Transverse colon (tissue), 3 donors: ENCODE results near the gene LTA4H.
A peak's percentile ranks its signal among the peaks of the same experiment; 100 is the strongest.

Experiments
- EP300 ChIP-seq: sonication (generic); formaldehyde crosslinking; IDR thresholded peaks from one replicate; pipeline ENCODE4 v1.6.1; 2017; ENCODE audit warnings: antibody characterized with exemption, low read depth
- POLR2A ChIP-seq: fragments of 450-650 bp; IDR thresholded peaks from one replicate; pipeline ENCODE4 v1.6.1; 2016; ENCODE audit warnings: antibody characterized with exemption, mild to moderate bottlenecking, moderate library complexity
- TF ChIP-seq, protein P1 (sequence below), 5 experiments: fragments of 200-600 bp in 3 of 5; fragments of 450-650 bp in 2 of 5; sonication (generic) in 3 of 5; IDR thresholded peaks; 1 replicate in 2 of 5; 2 replicates in 3 of 5; pipeline ENCODE4 v1.5.1; 2016 to 2017; ENCODE audit warnings: antibody characterized with exemption in 5 of 5, inconsistent platforms in 3 of 5, mild to moderate bottlenecking in 2 of 5, moderate library complexity in 1 of 5

DNA sequence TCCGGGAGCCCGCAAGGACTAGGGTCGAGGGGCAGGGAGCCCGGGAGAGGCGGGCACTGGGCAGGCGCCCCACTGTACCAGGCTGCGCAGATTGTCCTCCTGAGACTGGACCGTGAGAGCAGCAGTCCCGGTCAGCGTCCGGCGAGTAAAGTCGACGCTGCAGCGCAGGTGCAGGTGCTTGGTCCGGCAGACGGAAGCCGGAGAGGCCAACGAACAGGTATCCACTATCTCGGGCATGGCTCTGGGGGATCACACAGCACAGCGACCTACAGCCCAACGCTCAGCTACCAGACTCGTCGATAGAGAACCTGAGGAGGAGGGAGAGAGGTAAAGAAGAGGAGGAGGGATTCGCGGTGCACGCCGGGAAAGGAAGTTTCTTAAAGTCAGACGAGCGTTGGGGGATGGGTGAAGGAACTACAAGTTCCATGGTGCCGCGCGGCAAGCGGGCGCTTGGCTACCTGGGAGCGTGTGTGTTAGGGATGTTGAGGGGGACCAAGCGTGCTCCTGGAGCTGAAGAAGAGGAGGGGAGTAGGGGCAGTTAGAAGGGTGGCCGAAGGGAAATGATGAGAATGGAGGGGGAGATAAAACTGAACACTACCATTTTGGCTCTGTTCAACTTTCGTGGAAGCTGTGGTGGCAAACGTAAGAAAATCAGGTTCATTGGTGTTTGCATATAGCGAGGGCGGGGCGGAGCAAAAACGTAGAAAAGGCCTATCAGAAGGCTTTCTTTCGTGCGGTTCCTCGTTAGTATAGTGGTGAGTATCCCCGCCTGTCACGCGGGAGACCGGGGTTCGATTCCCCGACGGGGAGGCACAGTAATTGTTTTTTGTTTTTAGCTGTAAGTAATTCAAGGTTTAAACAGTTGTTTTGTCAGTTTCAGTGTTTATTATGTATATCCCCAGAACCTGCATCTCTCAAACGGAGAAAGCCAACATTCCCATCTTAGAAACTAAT is at the start of gene LTA4H:
- TF ChIP-seq, protein P1, sequence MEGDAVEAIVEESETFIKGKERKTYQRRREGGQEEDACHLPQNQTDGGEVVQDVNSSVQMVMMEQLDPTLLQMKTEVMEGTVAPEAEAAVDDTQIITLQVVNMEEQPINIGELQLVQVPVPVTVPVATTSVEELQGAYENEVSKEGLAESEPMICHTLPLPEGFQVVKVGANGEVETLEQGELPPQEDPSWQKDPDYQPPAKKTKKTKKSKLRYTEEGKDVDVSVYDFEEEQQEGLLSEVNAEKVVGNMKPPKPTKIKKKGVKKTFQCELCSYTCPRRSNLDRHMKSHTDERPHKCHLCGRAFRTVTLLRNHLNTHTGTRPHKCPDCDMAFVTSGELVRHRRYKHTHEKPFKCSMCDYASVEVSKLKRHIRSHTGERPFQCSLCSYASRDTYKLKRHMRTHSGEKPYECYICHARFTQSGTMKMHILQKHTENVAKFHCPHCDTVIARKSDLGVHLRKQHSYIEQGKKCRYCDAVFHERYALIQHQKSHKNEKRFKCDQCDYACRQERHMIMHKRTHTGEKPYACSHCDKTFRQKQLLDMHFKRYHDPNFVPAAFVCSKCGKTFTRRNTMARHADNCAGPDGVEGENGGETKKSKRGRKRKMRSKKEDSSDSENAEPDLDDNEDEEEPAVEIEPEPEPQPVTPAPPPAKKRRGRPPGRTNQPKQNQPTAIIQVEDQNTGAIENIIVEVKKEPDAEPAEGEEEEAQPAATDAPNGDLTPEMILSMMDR (IDR thresholded peaks at IDR 0.05): no peak
- peak; percentile 84 for TF ChIP-seq POLR2A
- no peak for TF ChIP-seq EP300
